NCI-H82 treated with DMSO at 0.1 percent for 48 hours (cell line): ENCODE data around the gene EFCAB14.
"Not testable (repeated sequence)": the region's sequence is repeated elsewhere in the genome, so short reads cannot be mapped to it uniquely, and the experiment has no call there.

Experiments used
- DNase-seq: peaks from one replicate; lab custom pipeline; 2025; ENCODE audit not compliant: unreplicated experiment; lab: John Stamatoyannopoulos, UW

Gene EFCAB14

GRCh38 chr1:46718727-46719622, at the start of gene EFCAB14:
Gene EFCAB14, minus strand, starts transcription at chr1:46719114. Its CDS starts 1,027 bp downstream, at chr1:46718087.
- peak; percentile 92 for DNase-seq

- DNase-seq, result no peak
Measured at GRCh38 chr1:46768445-46768844, 49.5 kb upstream of the EFCAB14 start.

- peak; percentile 55 for DNase-seq
Measured at GRCh38 chr1:46767649-46768282, 48.9 kb upstream of the EFCAB14 start.

- DNase-seq, result no peak
Measured at GRCh38 chr1:46764402-46764801, 45.5 kb upstream of the EFCAB14 start.

- DNase-seq, result no peak
Measured at GRCh38 chr1:46761740-46762139, 42.8 kb upstream of the EFCAB14 start.

- DNase-seq, result no peak
Measured at GRCh38 chr1:46760558-46761166, 41.7 kb upstream of the EFCAB14 start.

- DNase-seq, result no peak
Measured at GRCh38 chr1:46757956-46758528, 39.1 kb upstream of the EFCAB14 start.

GRCh38 chr1:46757247-46757955, 38.5 kb upstream of the EFCAB14 start:
- DNase-seq, result no peak

- DNase-seq, result no peak
Measured at GRCh38 chr1:46755121-46755520, 36.2 kb upstream of the EFCAB14 start.

GRCh38 chr1:46754707-46755106, 35.8 kb upstream of the EFCAB14 start:
- not testable (repeated sequence) for DNase-seq

- no peak for DNase-seq
Measured at GRCh38 chr1:46753985-46754384, 35.1 kb upstream of the EFCAB14 start.

- no peak for DNase-seq
Measured at GRCh38 chr1:46749921-46750404, 31.0 kb upstream of the EFCAB14 start.

- no peak for DNase-seq
Measured at GRCh38 chr1:46749404-46749803, 30.5 kb upstream of the EFCAB14 start.

- DNase-seq, result peak; percentile 75
Measured at GRCh38 chr1:46747683-46748288, 28.9 kb upstream of the EFCAB14 start.

GRCh38 chr1:46742069-46742468, 23.2 kb upstream of the EFCAB14 start:
- no peak for DNase-seq

GRCh38 chr1:46735708-46736324, 16.9 kb upstream of the EFCAB14 start:
- peak; percentile 20 for DNase-seq

- not testable (repeated sequence) for DNase-seq
Measured at GRCh38 chr1:46728327-46728873, 9.5 kb upstream of the EFCAB14 start.

GRCh38 chr1:46725736-46726108, 6.8 kb upstream of the EFCAB14 start:
- no peak for DNase-seq

GRCh38 chr1:46724991-46725735, 6.2 kb upstream of the EFCAB14 start:
- DNase-seq, result peak; percentile 86
